Activated T-helper 1 cell treated with anti-CD3 and anti-CD28 coated beads, Interleukin-2, amount 50 U/mL, for 16 hours (primary cell): ENCODE measurements around the gene TINAGL1.

Experiments
- DNase-seq, 2 donors: peaks; one replicate each; pipeline ENCODE4 v3.0.0-alpha.2; 2020; ENCODE audit warnings: low read depth in 1 of 2, low spot score in 1 of 2

Gene TINAGL1

GRCh38 chr1:31626223-31627207 is 50.2 kb downstream of the TINAGL1 start:
- no peak for DNase-seq

DNA sequence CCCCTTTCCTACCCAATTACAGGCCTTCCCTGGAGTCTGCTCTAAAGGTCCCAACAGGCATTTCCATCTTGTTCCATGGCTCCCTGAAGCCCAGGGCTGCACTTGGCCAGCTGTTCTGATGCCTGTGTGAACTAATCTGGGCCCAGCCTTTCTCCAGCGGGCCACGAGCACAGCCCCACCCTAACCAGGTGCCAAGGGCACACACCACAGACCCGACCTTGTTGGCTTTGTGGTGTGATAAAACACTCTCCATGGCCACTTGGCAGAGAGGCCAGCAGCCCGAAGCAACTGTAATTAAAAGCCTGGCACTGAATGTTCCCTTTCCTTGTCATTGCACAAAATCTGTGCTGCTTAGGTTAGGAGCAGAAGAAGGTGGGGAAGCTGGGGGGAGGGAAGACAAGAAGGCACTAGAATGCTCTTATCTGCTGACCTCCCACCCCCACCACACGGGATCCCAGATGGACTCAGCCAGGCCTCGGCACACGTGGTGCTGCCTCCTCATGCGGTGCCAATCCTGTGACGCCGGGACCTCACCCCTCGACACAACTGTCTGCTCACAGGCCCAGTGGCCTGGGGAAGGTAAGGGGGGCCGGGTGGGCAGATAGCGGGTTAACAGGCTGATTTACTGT is 51.1 kb downstream of the TINAGL1 start:
- DNase-seq: no peak

DNA sequence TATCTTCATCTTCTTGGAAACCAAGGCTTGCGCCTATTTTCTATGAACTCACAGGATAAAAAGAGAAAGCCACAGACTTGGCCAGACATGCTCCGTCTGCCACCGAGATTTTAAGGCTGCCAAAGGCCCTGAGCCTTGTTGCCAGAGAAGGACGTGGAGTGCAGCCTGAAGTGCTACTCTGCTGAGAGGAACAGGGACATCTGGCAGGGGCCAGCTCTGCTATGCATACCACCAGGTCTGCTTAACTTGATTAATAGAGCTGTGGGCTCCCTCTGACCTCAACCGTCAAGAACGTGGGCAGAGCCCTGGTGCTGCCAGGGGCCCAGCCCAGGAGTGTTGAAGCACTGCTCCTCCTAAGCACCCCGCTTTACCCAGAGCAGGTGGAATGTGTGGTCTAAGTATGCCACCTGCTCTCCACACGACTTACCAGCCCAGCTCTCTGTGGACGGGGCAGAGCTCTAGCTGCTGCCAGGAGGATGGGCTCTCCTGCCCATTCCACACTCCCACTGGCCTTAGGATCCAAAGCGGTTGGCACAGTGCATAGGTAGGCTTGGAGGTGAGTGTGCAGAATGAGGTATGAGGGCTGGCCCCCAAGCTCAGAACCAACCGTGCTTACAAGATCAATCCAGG is 51.7 kb downstream of the TINAGL1 start:
- no peak for DNase-seq

GRCh38 chr1:31628931-31629556 is 52.7 kb downstream of the TINAGL1 start:
- no peak for DNase-seq

DNA sequence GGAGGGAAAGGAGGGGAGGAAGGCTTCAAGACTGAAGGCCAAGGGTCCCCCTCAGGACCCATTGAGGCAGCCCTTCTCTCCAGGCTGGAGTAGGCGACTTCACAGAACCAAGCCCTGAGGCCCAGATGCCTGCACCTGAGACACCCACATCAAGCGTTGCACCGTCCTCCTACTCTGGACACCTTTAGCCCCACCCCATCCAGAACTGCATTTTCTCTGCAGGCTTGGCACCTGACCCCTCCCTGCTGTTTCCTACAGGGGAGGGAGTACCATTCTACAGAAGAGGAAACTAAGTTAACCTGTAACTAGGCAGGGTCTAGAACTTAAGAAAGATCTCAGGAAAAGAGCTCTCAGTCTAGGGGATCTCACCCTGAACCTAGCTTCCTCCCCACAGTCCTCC is 56.3 kb downstream of the TINAGL1 start:
- no peak for DNase-seq

DNA sequence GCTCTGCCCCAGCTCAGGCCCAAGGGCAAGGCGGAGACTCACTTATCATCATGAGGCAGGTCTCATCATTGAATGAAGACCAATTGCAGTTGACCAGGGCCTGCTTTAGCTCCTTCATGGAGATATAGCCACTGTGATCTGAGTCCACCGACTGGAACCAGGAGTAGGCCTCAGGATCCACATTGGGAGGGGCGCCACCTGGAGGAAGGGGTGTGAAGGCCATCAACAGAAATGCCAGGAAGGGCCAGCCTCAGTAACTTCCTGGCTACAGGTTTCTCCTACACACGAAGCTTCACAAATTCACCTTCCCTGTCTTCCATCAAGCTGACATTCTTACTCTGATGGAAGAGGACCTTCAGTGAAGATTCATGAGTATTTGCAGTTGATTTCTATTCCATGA is 56.8 kb downstream of the TINAGL1 start:
- DNase-seq: no peak
